22Rv1 (cell line): ENCODE measurements around the gene SH3TC1.
A peak's percentile ranks its signal among the peaks of the same experiment; 100 is the strongest.

Experiments used
- H3K27ac ChIP-seq: fragments of 450-650 bp; 2 replicates; pipeline ENCODE4 v1.5.1; 2017
- ZFX ChIP-seq: fragments of 450-650 bp; IDR thresholded peaks from 2 replicates; pipeline ENCODE4 v1.6.1; 2017; ENCODE audit warnings: antibody characterized with exemption, borderline replicate concordance
- TF ChIP-seq, protein P1 (sequence below): fragments of 450-650 bp; IDR thresholded peaks from 2 replicates; pipeline ENCODE4 v1.5.1; 2017; ENCODE audit warnings: mild to moderate bottlenecking

Gene SH3TC1

DNA sequence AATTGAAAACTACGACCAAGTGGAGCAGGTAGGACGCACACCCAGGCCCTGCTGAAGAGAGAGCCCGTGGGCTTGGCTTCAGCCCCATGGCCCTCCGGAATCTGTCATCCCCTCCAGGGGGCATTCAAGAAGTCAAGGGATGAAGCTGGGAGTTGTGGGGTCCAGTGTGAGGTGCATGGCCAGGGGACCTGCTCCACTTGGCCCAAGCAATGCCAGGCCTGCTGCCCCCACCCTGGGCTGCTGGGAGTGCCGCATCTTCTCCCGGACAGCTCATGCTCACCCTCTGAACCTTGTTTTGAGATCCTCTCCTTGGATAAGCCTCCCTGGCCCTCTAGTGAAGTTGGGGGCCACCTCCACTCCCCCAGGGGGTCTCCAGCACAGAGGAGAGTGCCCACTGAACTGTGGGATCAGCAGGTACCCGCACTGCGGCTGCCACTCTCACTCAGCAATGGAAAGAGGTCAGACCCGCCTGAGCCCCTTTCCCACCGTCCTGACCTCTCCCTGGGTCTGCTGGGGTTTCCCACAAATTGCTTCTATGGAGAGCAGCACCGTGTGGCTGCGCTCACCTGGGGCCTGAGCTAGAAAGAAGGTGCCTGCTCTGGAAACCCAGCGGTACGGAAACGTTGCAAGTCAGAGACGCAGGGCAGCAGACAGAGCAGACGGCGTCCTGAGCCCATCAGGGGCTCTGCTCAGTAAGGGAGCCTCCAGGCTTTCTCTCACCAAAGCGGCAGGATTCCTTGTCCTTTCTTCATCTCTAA lies 35.5 kb upstream of the SH3TC1 start:
- no peak for TF ChIP-seq ZFX
- TF ChIP-seq, protein P1, sequence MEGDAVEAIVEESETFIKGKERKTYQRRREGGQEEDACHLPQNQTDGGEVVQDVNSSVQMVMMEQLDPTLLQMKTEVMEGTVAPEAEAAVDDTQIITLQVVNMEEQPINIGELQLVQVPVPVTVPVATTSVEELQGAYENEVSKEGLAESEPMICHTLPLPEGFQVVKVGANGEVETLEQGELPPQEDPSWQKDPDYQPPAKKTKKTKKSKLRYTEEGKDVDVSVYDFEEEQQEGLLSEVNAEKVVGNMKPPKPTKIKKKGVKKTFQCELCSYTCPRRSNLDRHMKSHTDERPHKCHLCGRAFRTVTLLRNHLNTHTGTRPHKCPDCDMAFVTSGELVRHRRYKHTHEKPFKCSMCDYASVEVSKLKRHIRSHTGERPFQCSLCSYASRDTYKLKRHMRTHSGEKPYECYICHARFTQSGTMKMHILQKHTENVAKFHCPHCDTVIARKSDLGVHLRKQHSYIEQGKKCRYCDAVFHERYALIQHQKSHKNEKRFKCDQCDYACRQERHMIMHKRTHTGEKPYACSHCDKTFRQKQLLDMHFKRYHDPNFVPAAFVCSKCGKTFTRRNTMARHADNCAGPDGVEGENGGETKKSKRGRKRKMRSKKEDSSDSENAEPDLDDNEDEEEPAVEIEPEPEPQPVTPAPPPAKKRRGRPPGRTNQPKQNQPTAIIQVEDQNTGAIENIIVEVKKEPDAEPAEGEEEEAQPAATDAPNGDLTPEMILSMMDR, result no peak
- no peak overlapping the region for H3K27ac ChIP-seq

DNA sequence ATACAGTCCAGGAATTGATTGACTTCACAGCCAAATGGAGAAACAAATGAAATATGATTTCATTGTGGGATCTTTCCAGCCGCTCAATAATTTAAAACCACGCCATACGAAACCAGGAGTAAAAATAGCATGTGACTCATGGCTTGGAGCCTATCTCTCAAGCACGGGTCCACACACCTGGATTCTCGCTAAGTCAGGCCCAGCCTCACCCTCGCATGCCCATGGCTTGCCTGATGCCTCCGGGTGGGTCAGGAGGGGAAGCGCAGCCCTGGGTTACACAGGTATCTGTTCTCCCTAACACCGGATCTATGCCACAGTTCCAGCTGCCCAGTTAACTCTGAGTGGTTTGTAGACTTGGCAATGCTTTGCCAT lies 34.9 kb upstream of the SH3TC1 start:
- no peak for TF ChIP-seq ZFX
- TF ChIP-seq, protein P1, result no peak
- no peak overlapping the region for H3K27ac ChIP-seq

DNA sequence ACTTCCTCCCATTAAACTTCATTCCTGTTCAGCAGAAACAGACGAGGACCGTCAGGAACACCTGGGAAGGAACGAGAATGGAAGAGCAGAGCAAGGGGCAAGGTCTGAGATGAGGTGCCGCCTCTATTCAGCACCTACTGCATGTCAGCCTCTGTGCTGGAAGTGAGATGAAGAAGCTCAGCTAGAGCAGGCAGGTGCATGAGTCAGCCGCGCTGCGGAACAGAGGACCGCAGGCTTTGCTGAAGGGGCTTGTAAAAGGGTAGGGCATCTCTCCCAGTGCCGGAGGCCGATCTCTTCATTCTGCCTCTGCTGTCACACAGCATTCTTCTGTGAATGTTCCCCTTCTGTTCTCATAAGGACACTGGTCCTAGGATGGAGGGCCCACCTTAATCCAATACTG lies 34.4 kb upstream of the SH3TC1 start:
- TF ChIP-seq, protein P1, result no peak
- no peak for TF ChIP-seq ZFX
- H3K27ac ChIP-seq, result no peak overlapping the region

DNA sequence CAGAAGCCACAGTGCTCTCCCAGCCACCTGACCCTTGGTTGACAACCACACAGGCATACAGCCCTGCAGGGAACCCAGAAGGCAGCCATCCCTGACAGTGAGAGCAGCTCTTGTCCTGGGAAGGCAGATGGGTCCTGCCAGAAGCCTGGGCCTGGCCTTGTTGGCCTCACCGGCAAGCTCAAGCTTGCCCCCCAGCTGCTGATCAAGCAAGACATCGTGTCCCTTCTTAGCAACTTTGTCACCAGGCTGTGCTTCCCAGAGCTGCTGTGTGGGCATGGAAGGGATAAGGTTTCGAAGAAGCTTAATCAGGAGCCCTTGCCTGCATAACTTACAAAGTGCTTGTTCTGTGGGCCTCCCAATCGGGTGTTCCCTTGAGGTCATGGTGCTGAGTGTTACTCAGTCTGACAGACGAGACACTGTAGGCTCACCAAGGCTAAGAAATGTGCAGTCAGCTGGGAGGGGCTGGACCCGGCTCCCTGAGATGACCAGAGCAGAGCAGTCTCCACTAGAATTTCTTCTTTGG lies 33.7 kb upstream of the SH3TC1 start:
- no peak for TF ChIP-seq ZFX
- TF ChIP-seq, protein P1, result no peak

DNA sequence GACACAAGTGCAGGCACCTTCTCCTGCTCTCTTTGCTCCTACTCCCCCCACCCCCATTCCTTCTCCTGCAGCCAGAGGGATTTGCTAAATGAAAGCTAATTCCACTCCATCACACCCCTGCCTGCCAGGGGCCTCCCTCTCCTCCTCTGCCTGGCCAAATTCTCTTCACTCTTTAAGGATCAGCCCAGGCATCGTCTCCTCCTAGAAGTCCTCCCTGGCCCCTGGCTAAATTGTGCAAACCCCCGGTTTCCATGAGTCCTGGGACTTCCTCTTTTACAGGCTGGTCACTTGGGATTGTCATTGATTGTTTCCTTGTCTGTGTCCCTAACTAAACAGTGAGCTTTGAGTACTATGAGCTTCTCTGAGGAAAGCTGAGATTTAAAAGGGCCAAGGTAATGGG lies 31.8 kb upstream of the SH3TC1 start:
- no peak for TF ChIP-seq ZFX
- TF ChIP-seq, protein P1, result no peak
- no peak overlapping the region for H3K27ac ChIP-seq

More for the DNA sequence above, 33.7 kb upstream of the SH3TC1 start:
- no peak overlapping the region for H3K27ac ChIP-seq

DNA sequence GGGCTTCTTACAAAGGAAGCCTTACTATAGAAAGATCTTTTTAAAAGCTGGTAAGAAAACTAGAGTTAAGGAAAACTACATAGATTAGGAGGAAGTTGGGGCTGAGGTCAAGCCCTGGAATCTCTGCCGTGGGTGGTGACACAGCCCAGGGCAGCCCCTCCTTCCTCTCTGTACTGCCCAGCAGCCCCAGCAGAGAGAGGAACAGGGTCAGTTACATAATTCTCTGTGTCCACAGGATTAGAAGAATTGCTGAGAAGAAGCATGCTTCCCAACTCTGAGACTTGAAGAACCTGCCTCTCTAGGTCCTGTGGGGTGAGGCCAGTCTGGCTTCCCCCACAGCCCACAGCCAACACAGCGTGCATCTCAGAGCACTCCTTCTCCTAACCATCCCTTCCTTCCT lies 31.3 kb upstream of the SH3TC1 start:
- no peak overlapping the region for H3K27ac ChIP-seq
- TF ChIP-seq, protein P1, result no peak
- no peak for TF ChIP-seq ZFX

DNA sequence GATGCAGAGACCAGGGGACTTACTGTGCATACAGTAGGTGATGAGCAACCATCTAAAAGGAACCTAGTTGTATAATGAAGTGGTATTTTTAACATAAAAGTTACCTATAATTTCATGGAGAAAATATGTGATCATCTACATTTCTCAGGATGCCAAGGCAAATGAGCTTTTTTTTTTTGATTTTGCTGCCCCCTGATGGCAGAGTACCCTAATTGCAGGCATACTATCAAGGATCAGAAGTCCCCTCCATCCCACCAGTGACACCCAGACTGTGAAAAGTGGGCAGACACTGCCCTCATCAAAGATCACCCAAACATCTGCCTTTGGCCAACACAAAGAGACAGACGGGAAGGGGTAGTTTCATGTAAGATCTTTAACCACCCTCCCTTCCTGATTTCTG lies 30.9 kb upstream of the SH3TC1 start:
- TF ChIP-seq, protein P1, result peak; percentile 26
- TF ChIP-seq ZFX, result no peak
- no peak overlapping the region for H3K27ac ChIP-seq
